ENCODE results near the gene TRIM15. TPM values are rescaled to one million over a fixed set of nuclear protein-coding genes. Genes with fewer than 3 reads are reported as not detected.
A peak's percentile ranks its signal among the peaks of the same experiment; 100 is the strongest.

TRIM15 gene
- total RNA-seq, 1 donor: not detected

DNA sequence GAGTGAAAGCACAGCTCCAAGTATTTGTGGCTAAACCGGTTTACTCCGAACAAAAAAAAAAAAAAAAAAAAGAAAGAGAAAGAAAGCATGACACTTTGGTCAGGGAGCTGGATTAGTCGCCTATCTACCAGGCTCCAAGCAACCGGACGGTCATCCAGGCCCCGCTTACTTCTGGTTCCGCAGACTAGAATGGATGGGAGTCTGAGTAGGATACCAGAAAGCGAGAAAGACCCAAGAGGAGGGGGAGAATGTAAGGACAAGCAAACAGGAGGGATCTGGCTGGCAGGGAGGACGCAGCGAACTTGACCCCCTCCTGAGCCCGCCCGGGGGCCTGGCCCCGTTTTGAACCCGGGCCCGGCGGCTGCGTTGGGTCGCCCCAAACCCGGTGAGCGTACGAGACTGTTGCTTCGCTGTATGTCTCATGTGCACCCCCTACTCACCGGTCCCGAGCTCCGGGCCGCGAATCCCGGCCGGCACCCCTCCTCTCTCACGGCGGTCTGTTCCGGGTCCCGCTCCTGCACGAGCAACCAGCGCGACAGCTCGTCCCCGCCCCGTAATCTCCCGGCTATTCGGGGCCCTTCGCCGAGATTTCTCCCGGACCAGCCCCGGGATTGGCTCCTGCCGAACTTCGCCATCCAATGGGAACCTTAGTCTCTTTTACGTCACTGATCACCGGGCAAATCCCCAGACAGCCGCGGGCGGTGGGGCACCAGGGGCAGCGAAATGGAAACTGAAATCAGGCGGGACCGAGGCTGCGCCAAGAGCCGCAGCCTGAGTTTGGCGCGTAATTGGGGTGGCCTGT lies 49.7 kb downstream of the TRIM15 start, which contains the start of gene TRIM26:
TSS of gene TRIM26 (minus strand) at position 542 of the 802 bp plus-strand sequence. CDS start 14,303 bp downstream, outside the sequence.
- Histone ChIP-seq H3K4me2 (ENCODE audit: insufficient read depth, low read length) (peak within 1 kb of the TSS; percentile 88), H3K9me3 (ENCODE audit: low read depth, low read length) (no peaks in the 10 kb centered on the region), H3K36me3 (ENCODE audit: insufficient read depth, low read length) (no peaks in the 10 kb centered on the region), H3K27me3 (ENCODE audit: insufficient read depth, low read length) (no peaks in the 10 kb centered on the region), H3K27ac (ENCODE audit: low read depth, low read length) (peak within 1 kb of the TSS; percentile 97), H3K79me2 (ENCODE audit: insufficient read depth, low read length) (peaks cover 47% of the 10 kb centered on the region), H3K4me3 (ENCODE audit: insufficient read depth, low read length) (peak within 1 kb of the TSS; percentile 79), H3K4me1 (ENCODE audit: insufficient read depth, low read length) (peaks cover 31% of the 10 kb centered on the region), H2AFZ (ENCODE audit: low read length) (peak within 1 kb of the TSS; percentile 98), H4K20me1 (ENCODE audit: insufficient read depth, low read length) (peaks cover 25% of the 10 kb centered on the region)
- DNase-seq (ENCODE audit: insufficient read length, low spot score, missing footprints): peak; percentile 99
- TF ChIP-seq, protein P1, sequence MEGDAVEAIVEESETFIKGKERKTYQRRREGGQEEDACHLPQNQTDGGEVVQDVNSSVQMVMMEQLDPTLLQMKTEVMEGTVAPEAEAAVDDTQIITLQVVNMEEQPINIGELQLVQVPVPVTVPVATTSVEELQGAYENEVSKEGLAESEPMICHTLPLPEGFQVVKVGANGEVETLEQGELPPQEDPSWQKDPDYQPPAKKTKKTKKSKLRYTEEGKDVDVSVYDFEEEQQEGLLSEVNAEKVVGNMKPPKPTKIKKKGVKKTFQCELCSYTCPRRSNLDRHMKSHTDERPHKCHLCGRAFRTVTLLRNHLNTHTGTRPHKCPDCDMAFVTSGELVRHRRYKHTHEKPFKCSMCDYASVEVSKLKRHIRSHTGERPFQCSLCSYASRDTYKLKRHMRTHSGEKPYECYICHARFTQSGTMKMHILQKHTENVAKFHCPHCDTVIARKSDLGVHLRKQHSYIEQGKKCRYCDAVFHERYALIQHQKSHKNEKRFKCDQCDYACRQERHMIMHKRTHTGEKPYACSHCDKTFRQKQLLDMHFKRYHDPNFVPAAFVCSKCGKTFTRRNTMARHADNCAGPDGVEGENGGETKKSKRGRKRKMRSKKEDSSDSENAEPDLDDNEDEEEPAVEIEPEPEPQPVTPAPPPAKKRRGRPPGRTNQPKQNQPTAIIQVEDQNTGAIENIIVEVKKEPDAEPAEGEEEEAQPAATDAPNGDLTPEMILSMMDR (IDR thresholded peaks at IDR 0.05; ENCODE audit: extremely low read depth, low read depth, low read length): no peak

DNA sequence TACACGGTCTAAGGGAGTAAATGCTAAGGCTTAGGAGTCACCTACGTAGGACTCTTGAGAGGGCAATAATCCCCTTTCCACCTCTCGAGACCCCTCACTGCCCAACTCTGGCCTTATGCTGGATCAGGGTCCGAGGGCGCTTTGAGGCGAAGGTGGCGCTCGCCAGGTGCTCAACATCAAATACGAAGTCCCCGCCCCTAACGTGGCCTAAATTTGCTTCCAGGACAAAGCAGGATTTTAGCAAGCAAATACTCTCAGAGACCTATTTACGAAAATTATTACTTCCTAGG lies 50.3 kb downstream of the TRIM15 start:
- Histone ChIP-seq H3K36me3 (ENCODE audit: insufficient read depth, low read length) (no peaks in the 10 kb centered on the region), H4K20me1 (ENCODE audit: insufficient read depth, low read length) (peaks cover 20% of the 10 kb centered on the region), H3K4me3 (ENCODE audit: insufficient read depth, low read length) (peak overlapping the region; percentile 79), H2AFZ (ENCODE audit: low read length) (peak overlapping the region; percentile 93), H3K79me2 (ENCODE audit: insufficient read depth, low read length) (peaks cover 41% of the 10 kb centered on the region), H3K4me1 (ENCODE audit: insufficient read depth, low read length) (peaks cover 28% of the 10 kb centered on the region), H3K27me3 (ENCODE audit: insufficient read depth, low read length) (no peaks in the 10 kb centered on the region), H3K27ac (ENCODE audit: low read depth, low read length) (peak overlapping the region; percentile 78), H3K4me2 (ENCODE audit: insufficient read depth, low read length) (peak overlapping the region; percentile 88), H3K9me3 (ENCODE audit: low read depth, low read length) (no peaks in the 10 kb centered on the region)
- no peak for DNase-seq (ENCODE audit: insufficient read length, low spot score, missing footprints)
- TF ChIP-seq, protein P1 (IDR thresholded peaks at IDR 0.05; ENCODE audit: extremely low read depth, low read depth, low read length): no peak

DNA sequence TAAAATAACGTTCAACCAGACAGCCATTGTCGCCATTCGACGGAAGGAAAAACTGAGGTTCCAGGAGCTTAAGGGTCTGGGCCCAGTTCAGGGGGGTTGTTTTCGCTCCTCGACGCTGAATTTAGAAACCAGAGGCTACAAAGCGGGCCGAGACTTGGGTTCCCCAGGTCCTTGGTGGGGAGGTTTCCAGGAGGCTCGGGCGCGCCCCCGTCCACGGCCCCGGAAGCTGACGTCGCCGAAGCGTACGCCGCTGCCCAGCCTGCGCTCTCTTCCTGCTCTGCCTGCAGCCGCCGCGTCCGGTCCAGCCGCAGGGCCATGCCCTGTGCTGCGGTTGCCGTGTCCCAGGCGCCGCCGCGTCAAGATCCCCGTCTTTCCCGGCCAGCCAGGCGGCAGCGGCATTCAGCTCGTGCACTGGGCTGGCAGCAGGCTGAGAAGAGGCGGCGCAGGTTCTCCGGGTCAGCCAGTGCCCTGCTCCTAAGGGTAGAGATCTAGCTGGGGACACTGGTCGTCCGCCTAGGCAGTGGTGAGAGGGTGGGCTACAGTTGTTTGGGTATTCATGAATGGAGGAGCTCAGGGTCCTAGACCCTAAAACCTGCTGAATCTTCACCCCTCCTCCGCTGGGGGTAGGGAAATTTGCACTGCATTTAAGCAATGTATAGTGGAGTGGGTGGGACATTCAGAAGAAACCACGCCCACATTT lies 50.8 kb downstream of the TRIM15 start:
- H3K36me3 ChIP-seq (ENCODE audit: insufficient read depth, low read length): no peaks in the 10 kb centered on the region
- TF ChIP-seq, protein P1 (IDR thresholded peaks at IDR 0.05; ENCODE audit: extremely low read depth, low read depth, low read length): no peak
- DNase-seq (ENCODE audit: insufficient read length, low spot score, missing footprints): peak; percentile 89

DNA sequence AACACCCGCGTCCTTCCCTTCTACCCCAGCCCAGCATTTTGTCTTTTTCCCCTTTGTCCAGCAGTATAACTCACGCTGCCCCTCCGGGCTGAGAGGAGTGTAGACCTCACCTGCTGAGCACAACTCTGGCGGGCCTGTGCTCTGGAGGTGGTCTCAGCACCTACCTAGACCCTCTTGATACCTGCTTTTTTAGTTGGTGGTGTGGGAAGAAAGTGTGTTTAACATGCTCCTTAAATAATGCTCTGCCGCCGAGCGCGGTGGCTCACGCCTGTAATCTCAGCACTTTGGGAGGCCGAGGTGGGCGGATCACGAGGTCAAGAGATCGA lies 51.3 kb downstream of the TRIM15 start:
- Histone ChIP-seq H3K4me3 (ENCODE audit: insufficient read depth, low read length) (peak overlapping the region; percentile 79), H3K4me2 (ENCODE audit: insufficient read depth, low read length) (peak overlapping the region; percentile 88), H4K20me1 (ENCODE audit: insufficient read depth, low read length) (peaks cover 10% of the 10 kb centered on the region), H3K36me3 (ENCODE audit: insufficient read depth, low read length) (no peaks in the 10 kb centered on the region), H3K79me2 (ENCODE audit: insufficient read depth, low read length) (peaks cover 31% of the 10 kb centered on the region), H3K4me1 (ENCODE audit: insufficient read depth, low read length) (peaks cover 28% of the 10 kb centered on the region), H3K27ac (ENCODE audit: low read depth, low read length) (peak overlapping the region; percentile 78), H3K9me3 (ENCODE audit: low read depth, low read length) (no peaks in the 10 kb centered on the region), H3K27me3 (ENCODE audit: insufficient read depth, low read length) (no peaks in the 10 kb centered on the region), H2AFZ (ENCODE audit: low read length) (peak overlapping the region; percentile 93)
- DNase-seq (ENCODE audit: insufficient read length, low spot score, missing footprints): no peak
- TF ChIP-seq, protein P1 (IDR thresholded peaks at IDR 0.05; ENCODE audit: extremely low read depth, low read depth, low read length): no peak

More for the DNA sequence above, 50.8 kb downstream of the TRIM15 start:
- H2AFZ ChIP-seq (ENCODE audit: low read length): peak overlapping the region; percentile 93
- H3K4me1 ChIP-seq (ENCODE audit: insufficient read depth, low read length): peaks cover 28% of the 10 kb centered on the region
- H4K20me1 ChIP-seq (ENCODE audit: insufficient read depth, low read length): peaks cover 15% of the 10 kb centered on the region
- peaks cover 36% of the 10 kb centered on the region for H3K79me2 ChIP-seq (ENCODE audit: insufficient read depth, low read length)
- peak overlapping the region; percentile 78 for H3K27ac ChIP-seq (ENCODE audit: low read depth, low read length)
- peak overlapping the region; percentile 79 for H3K4me3 ChIP-seq (ENCODE audit: insufficient read depth, low read length)
- H3K27me3 ChIP-seq (ENCODE audit: insufficient read depth, low read length): no peaks in the 10 kb centered on the region
- no peaks in the 10 kb centered on the region for H3K9me3 ChIP-seq (ENCODE audit: low read depth, low read length)
- peak overlapping the region; percentile 88 for H3K4me2 ChIP-seq (ENCODE audit: insufficient read depth, low read length)

All from osteoblast (primary cell).